ENCODE data around the gene MARK1. TPM values are rescaled to one million over a fixed set of nuclear protein-coding genes. Genes with fewer than 3 reads are reported as not detected.

The MARK1 gene
- total RNA-seq, 1 donor from 2014 or later = 13.2 TPM

DNA sequence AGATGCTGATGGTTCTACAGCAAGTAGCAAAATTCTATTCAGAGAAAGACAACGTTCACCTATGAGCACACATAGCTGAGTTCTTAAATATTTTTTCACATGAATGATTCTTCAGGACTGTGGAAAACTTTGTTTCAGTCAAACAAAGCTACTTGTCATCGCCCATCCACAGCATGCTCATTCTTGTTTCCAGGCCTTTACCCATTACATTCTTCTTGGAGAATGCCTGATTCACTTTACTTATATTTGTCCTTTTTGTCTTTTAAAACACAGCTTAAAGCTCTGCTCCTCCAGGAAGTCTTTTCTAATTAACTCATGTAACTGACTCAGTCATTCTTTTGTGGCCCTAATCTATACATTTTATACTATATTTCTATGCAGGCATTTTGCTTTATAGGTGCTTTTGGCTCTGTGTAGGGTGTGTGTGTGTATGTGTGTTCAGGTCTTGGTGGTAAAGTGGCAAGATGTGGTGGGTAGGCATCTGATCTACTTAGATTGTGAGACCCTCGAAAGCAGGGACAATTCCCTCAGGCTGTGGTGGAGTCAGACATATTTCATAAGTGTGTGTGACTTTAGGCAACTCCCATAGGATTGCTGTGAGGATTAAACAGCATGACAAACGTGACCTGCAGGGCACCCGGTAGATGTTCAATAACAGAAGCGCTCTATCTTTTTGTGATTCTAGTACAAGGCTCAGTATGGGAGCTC lies 11.8 kb upstream of the MARK1 start:
- peaks cover 1% of the 10 kb centered on the region for H3K36me3 Mint-ChIP-seq
- Histone ChIP-seq H3K4me3 (no peak overlapping the region), H3K9me3 (ENCODE audit: low read depth) (no peaks in the 10 kb centered on the region), H3K27me3 (no peaks in the 10 kb centered on the region), H3K79me2 (ENCODE audit: low read depth) (no peaks in the 10 kb centered on the region), H3K27ac (no peak overlapping the region), H4K20me1 (ENCODE audit: low read depth) (no peaks in the 10 kb centered on the region), H3K36me3 (no peaks in the 10 kb centered on the region), H2AFZ (replicated peaks) (peak overlapping the region; percentile 44), H3K4me2 (no peak overlapping the region), H3K4me1 (peaks cover 17% of the 10 kb centered on the region), H3K9ac (no peak overlapping the region), H3F3A (ENCODE audit: low read depth) (no peaks in the 10 kb centered on the region)
- peaks cover 2% of the 10 kb centered on the region for H3K27me3 Mint-ChIP-seq (ENCODE audit: insufficient read depth, low read depth)
- no peak overlapping the region for H3K4me3 Mint-ChIP-seq
- H3K9me3 Mint-ChIP-seq = no peaks in the 10 kb centered on the region
- DNase-seq (ENCODE audit: low spot score) = no peak
- TF ChIP-seq EZH2phosphoT487 (IDR thresholded peaks at IDR 0.05) (no peak), EZH2 (IDR thresholded peaks at IDR 0.05) (no peak)
- TF ChIP-seq, protein P1, sequence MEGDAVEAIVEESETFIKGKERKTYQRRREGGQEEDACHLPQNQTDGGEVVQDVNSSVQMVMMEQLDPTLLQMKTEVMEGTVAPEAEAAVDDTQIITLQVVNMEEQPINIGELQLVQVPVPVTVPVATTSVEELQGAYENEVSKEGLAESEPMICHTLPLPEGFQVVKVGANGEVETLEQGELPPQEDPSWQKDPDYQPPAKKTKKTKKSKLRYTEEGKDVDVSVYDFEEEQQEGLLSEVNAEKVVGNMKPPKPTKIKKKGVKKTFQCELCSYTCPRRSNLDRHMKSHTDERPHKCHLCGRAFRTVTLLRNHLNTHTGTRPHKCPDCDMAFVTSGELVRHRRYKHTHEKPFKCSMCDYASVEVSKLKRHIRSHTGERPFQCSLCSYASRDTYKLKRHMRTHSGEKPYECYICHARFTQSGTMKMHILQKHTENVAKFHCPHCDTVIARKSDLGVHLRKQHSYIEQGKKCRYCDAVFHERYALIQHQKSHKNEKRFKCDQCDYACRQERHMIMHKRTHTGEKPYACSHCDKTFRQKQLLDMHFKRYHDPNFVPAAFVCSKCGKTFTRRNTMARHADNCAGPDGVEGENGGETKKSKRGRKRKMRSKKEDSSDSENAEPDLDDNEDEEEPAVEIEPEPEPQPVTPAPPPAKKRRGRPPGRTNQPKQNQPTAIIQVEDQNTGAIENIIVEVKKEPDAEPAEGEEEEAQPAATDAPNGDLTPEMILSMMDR (IDR thresholded peaks at IDR 0.05) = no peak
- H3K4me1 Mint-ChIP-seq = peaks cover 21% of the 10 kb centered on the region
- peak overlapping the region; percentile 38 for H3K27ac Mint-ChIP-seq

DNA sequence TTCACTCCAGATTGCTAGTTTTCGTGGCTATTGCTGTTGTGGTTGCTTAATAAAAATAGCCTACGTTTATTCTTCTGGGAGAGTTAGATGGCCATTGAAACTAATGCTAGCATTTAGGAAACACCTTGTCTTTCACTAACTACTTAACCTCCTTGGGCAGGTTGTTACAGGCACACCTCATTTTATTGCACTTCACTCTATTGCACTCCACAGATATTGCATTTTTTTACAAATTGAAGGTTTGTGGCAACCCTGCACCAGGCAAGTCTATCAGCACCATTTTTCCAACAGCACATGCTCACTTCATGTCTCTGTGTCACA lies 11.3 kb upstream of the MARK1 start:
- Histone ChIP-seq H3F3A (ENCODE audit: low read depth) (no peaks in the 10 kb centered on the region), H3K4me2 (no peak overlapping the region), H4K20me1 (ENCODE audit: low read depth) (no peaks in the 10 kb centered on the region), H3K4me1 (peaks cover 12% of the 10 kb centered on the region), H3K4me3 (no peak overlapping the region), H2AFZ (replicated peaks) (no peak overlapping the region), H3K36me3 (no peaks in the 10 kb centered on the region), H3K79me2 (ENCODE audit: low read depth) (no peaks in the 10 kb centered on the region), H3K27ac (no peak overlapping the region), H3K9me3 (ENCODE audit: low read depth) (no peaks in the 10 kb centered on the region), H3K9ac (no peak overlapping the region), H3K27me3 (no peaks in the 10 kb centered on the region)
- Mint-ChIP-seq H3K9me3 (no peaks in the 10 kb centered on the region), H3K27me3 (ENCODE audit: insufficient read depth, low read depth) (peaks cover 2% of the 10 kb centered on the region), H3K27ac (no peak overlapping the region), H3K4me3 (no peak overlapping the region), H3K36me3 (peaks cover 1% of the 10 kb centered on the region), H3K4me1 (peaks cover 16% of the 10 kb centered on the region)
- TF ChIP-seq EZH2 (IDR thresholded peaks at IDR 0.05) = no peak
- TF ChIP-seq, protein P1 (IDR thresholded peaks at IDR 0.05) = no peak
- no peak for TF ChIP-seq EZH2phosphoT487 (IDR thresholded peaks at IDR 0.05)
- DNase-seq (ENCODE audit: low spot score) = no peak

DNA sequence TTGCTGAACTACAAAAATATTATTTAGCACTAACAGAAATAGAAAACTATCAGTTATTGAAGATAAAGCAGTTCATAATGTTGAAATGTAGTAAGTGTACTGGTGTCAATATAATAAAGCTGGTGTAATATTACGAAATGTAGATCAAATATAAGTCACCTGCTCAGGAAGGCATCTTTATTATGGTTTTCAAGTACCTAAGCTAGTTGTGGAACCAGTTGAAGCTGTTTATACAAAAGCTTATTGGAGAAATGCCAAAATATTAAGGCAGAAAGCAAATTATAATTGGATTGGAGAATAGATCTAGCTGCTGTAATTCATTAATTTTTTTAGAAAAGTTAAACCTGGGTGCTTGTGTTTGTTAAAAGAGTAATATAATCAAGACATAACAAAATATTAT lies 6.2 kb upstream of the MARK1 start:
- Histone ChIP-seq H3K9me3 (ENCODE audit: low read depth) (no peaks in the 10 kb centered on the region), H3K36me3 (no peaks in the 10 kb centered on the region), H3K4me2 (no peak overlapping the region), H3K79me2 (ENCODE audit: low read depth) (no peaks in the 10 kb centered on the region), H4K20me1 (ENCODE audit: low read depth) (no peaks in the 10 kb centered on the region), H3K4me3 (no peak overlapping the region), H3K27me3 (peaks cover 3% of the 10 kb centered on the region), H3K4me1 (peaks cover 3% of the 10 kb centered on the region), H3K9ac (no peak overlapping the region), H3K27ac (no peak overlapping the region), H3F3A (ENCODE audit: low read depth) (peaks cover 3% of the 10 kb centered on the region), H2AFZ (replicated peaks) (no peak overlapping the region)
- DNase-seq (ENCODE audit: low spot score) = no peak
- TF ChIP-seq, protein P1 (IDR thresholded peaks at IDR 0.05) = no peak
- TF ChIP-seq EZH2phosphoT487 (IDR thresholded peaks at IDR 0.05) = no peak
- Mint-ChIP-seq H3K27me3 (ENCODE audit: insufficient read depth, low read depth) (peaks cover 2% of the 10 kb centered on the region), H3K36me3 (peaks cover 1% of the 10 kb centered on the region), H3K4me3 (no peak overlapping the region), H3K4me1 (peaks cover 4% of the 10 kb centered on the region), H3K27ac (no peak overlapping the region), H3K9me3 (no peaks in the 10 kb centered on the region)
